ENCODE measurements around the gene MEI1. TPM values are rescaled to one million over a fixed set of nuclear protein-coding genes. Genes with fewer than 3 reads are reported as not detected.

MEI1 gene
- total and polyA plus RNA-seq, 9 of the 15 experiments (the other 6 are each of a cell fraction or from before 2014, with no cell fraction given), result 0.08 to 0.68 (median 0.18) TPM; not detected in 2

- TF ChIP-seq ZNF511 (CRISPR knock-in tag; IDR thresholded peaks at IDR 0.05) (no peak), RBM14 (IDR thresholded peaks at IDR 0.05; ENCODE audit: borderline replicate concordance, insufficient read depth, low read depth, low read length) (no peak), PPARD (CRISPR knock-in tag; IDR thresholded peaks at IDR 0.05) (no peak), CC2D1A (IDR thresholded peaks at IDR 0.05) (peak; percentile 66; the same call in 1 of the 2 replicates), CEBPG (CRISPR knock-in tag; IDR thresholded peaks at IDR 0.05) (no peak), CEBPG (tag; conservative IDR thresholded peaks at IDR 0.05 in 1 of 2, IDR thresholded peaks at IDR 0.05 in 1 of 2) (no peak), REST (IDR thresholded peaks at IDR 0.05; ENCODE audit: borderline replicate concordance) (peak; percentile 82; the same call in 1 of the 2 replicates), REST (CRISPR knock-in tag; IDR thresholded peaks at IDR 0.05; ENCODE audit: low read depth) (no peak), PHTF2 (CRISPR knock-in tag; IDR thresholded peaks at IDR 0.05) (no peak), ZNF77 (CRISPR knock-in tag; IDR thresholded peaks at IDR 0.05) (no peak), MLX (CRISPR knock-in tag; conservative IDR thresholded peaks at IDR 0.05) (no peak), ZNF445 (CRISPR knock-in tag; IDR thresholded peaks at IDR 0.05; ENCODE audit: low read depth) (no peak), CXXC5 (CRISPR knock-in tag; IDR thresholded peaks at IDR 0.05) (no peak), SNAPC5 (CRISPR knock-in tag; IDR thresholded peaks at IDR 0.05) (no peak), SMAD1 (IDR thresholded peaks at IDR 0.05; ENCODE audit: low read depth, low read length, partially characterized antibody) (no peak), PHF21A (IDR thresholded peaks at IDR 0.05; ENCODE audit: borderline replicate concordance, low read depth) (no peak), SMARCB1 (IDR thresholded peaks at IDR 0.05; ENCODE audit: insufficient read length, low read depth) (no peak), CBX1 (IDR thresholded peaks at IDR 0.05; ENCODE audit: low read depth) (no peak), CTBP1 (IDR thresholded peaks at IDR 0.05; ENCODE audit: borderline replicate concordance) (peak; percentile 46; the same call in 1 of the 2 replicates), NCOA4 (IDR thresholded peaks at IDR 0.05; ENCODE audit: partially characterized antibody) (no peak), HMG20B (CRISPR knock-in tag; IDR thresholded peaks at IDR 0.05) (no peak)
Measured at GRCh38 chr22:41697126-41697775, 2.1 kb upstream of the MEI1 start (continued).

Measured in K562 (cell line).